Panc1 (cell line): ENCODE measurements around the gene CBL. TPM values are rescaled to one million over a fixed set of nuclear protein-coding genes. Genes with fewer than 3 reads are reported as not detected.
A peak's percentile ranks its signal among the peaks of the same experiment; 100 is the strongest.

ENCODE experiments used
- ATAC-seq: fragments of 200-7000 bp; cut with Tn5 transposase; 2 replicates; pipeline ENCODE4 v1.9.1; 2020; ENCODE audit warnings: mild to moderate bottlenecking, moderate library complexity
- BruUV-seq: library from RNA; stranded (reverse); fragments of 400-500 nt; replicated peaks from 2 replicates; lab custom pipeline; 2021; lab: Mats Ljungman, UMichigan
- CTCF ChIA-PET: fragments of 300-600 bp; sonication (Branson Sonifier 250); formaldehyde crosslinking; loops from one replicate; lab custom pipeline; 2022; ENCODE audit warnings: antibody characterized with exemption; lab: Charles Lee
- POLR2A ChIA-PET: fragments of 300-600 bp; sonication (Branson Sonifier 250); formaldehyde crosslinking; loops from one replicate; lab custom pipeline; 2022; ENCODE audit warnings: antibody characterized with exemption; lab: Charles Lee
- DNase-seq: peaks from one replicate; pipeline ENCODE4 v3.0.0-alpha.2; 2010; ENCODE audit warnings: low read depth, low spot score
- H3K27ac ChIP-seq: 2 replicates; pipeline ENCODE4 v1.5.1; 2011; ENCODE audit warnings: mild to moderate bottlenecking, low read length, inconsistent platforms
- H3K27me3 ChIP-seq: fragments of 200-500 bp; sonication (Bioruptor generic); 2 replicates; pipeline ENCODE4 v1.6.0; 2014; ENCODE audit warnings: low read length, inconsistent platforms; ENCODE audit not compliant: control insufficient read depth, insufficient read depth
- H3K36me3 ChIP-seq: fragments of 200-500 bp; sonication (Bioruptor generic); 2 replicates; pipeline ENCODE4 v1.5.1; 2014; ENCODE audit warnings: inconsistent platforms, mild to moderate bottlenecking, low read length, moderate library complexity; ENCODE audit not compliant: control insufficient read depth, insufficient read depth
- H3K4me1 ChIP-seq: 2 replicates; pipeline ENCODE4 v1.5.1; 2011; ENCODE audit warnings: inconsistent platforms, mild to moderate bottlenecking, low read length, moderate library complexity; ENCODE audit not compliant: control insufficient read depth, insufficient read depth
- H3K4me3 ChIP-seq, 2 experiments: 2 replicates each; pipeline ENCODE4 v1.5.1; 2011 to 2012; ENCODE audit warnings: low read depth in 2 of 2, low read length in 2 of 2, mild to moderate bottlenecking in 2 of 2, inconsistent platforms in 1 of 2, moderate library complexity in 1 of 2
- H3K9me3 ChIP-seq: fragments of 200-500 bp; sonication (Bioruptor generic); 2 replicates; pipeline ENCODE4 v1.5.1; 2014; ENCODE audit warnings: low read depth, mild to moderate bottlenecking, inconsistent platforms, low read length, moderate library complexity; ENCODE audit not compliant: control insufficient read depth, insufficient read depth
- CTCF ChIP-seq: fragments of 450-650 bp; IDR thresholded peaks from 2 replicates; pipeline ENCODE4 v1.5.1; 2017; ENCODE audit warnings: mild to moderate bottlenecking
- POLR2AphosphoS5 ChIP-seq: IDR thresholded peaks from 2 replicates; pipeline ENCODE4 v1.6.1; 2012; ENCODE audit warnings: mild to moderate bottlenecking, low read depth, low read length, moderate library complexity
- REST ChIP-seq, 2 experiments: IDR thresholded peaks; 2 replicates each; pipeline ENCODE4 v1.6.1; 2011 to 2012; ENCODE audit warnings: low read depth in 2 of 2, control low read depth in 1 of 2, low read length in 1 of 2, mild to moderate bottlenecking in 1 of 2, moderate library complexity in 1 of 2; ENCODE audit not compliant: insufficient read depth in 1 of 2
- SIN3A ChIP-seq: IDR thresholded peaks from 2 replicates; pipeline ENCODE4 v1.6.1; 2012; ENCODE audit warnings: low read depth, mild to moderate bottlenecking, low read length, moderate library complexity, borderline replicate concordance; ENCODE audit not compliant: insufficient read depth
- TCF7L2 ChIP-seq: IDR thresholded peaks from 2 replicates; pipeline ENCODE4 v1.6.1; 2011; ENCODE audit warnings: mild to moderate bottlenecking, low read depth, low read length, inconsistent platforms
- in situ Hi-C: cut with HindIII; loops from 2 replicates; pipeline ENCODE4 v1.10.0; 2016; ENCODE audit warnings: low sequenced_read_pairs, low pct_unique_long_range_greater_than_20kb
- intact Hi-C: fragments of 100-400 bp; cut with micrococcal nuclease; formaldehyde crosslinking; loops from one replicate; pipeline ENCODE4 v1.10.0; 2022; ENCODE audit not compliant: unreplicated experiment
- total RNA-seq: library from RNA; stranded (reverse); gene quantifications from one replicate; pipeline ENCODE4 v1.2.1, GENCODE V29; 2021; ENCODE audit not compliant: unreplicated experiment

The CBL gene
- total RNA-seq, 1 experiment from 2014 or later, result 69.9 TPM

GRCh38 chr11:119314726-119315125 lies 108.6 kb downstream of the CBL start:
- POLR2A ChIA-PET, result no interaction called here
- intact Hi-C loops, result no loop called here
- ATAC-seq, result no peak

DNA sequence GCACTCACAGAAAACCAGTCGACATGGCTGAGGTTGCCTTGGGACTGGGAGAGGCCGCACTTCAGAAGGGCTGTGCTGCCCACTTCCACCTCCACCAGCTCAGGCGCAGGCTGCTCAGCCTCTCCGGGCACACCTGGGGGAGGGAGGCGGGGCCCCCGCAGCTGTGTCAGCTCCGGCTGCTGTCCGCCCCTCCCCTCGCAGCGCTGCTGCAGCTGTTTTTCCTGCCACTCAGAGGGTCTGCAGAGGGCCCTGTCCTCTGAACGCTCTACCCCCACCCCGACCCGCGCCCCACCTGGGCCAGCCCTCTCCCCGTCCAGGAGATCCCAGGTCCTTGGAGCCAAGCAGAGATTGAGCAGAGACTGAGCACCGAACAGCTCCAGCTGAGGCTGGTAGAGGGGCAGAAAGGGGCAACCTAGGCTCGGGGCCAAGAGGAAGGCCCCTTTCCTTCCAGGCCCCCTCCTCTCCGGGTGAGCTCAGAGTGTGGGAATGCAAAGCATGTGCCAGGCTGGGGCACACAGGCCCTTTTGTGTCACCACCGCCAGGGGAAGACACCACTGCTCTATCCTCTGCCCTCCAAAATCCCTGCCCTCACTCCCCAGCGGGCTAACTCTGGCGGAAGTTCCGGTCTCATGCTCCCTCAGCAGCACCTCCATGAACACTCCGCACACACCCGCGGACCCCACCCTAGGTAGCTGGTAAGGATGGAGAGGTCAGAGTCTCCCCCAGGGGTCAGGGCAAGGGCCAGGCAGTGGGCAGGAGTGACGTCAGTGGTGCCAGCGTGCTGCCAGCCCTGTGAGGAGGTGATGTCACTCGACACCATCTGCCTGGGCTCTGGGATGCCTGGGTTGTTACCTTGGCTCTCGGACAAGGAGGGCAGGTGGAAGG lies 109.2 kb downstream of the CBL start:
- peaks cover 42% of the 10 kb centered on the region for H3K4me1 ChIP-seq
- peak; percentile 42 for ATAC-seq
- H3K4me3 ChIP-seq, result peak overlapping the region; percentile 47 to 62
- H3K27me3 ChIP-seq, result no peaks in the 10 kb centered on the region
- peak overlapping the region; percentile 40; the same call in 1 of the 2 replicates for H3K27ac ChIP-seq
- no peaks in the 10 kb centered on the region for H3K9me3 ChIP-seq
- intact Hi-C loops (no loop called here), in situ Hi-C loops (no loop called here)
- no TSS peak for BruUV-seq
- POLR2A ChIA-PET, result no interaction called here
- H3K36me3 ChIP-seq, result no peaks in the 10 kb centered on the region
- CTCF ChIA-PET, result interaction anchor here (0.6 kb wide), 1 partner anchor 424 kb away, joined by 5 read pairs; no protein-coding TSS in a partner anchor
- DNase-seq, result no peak
- TF ChIP-seq REST (IDR thresholded peaks at IDR 0.05; ENCODE audit: insufficient read depth in 1 of 2, low read depth in 2 of 2, low read length in 1 of 2), result no peak
- no peak for TF ChIP-seq CTCF
- no peak for TF ChIP-seq POLR2AphosphoS5
- no peak for TF ChIP-seq TCF7L2

More at GRCh38 chr11:119314726-119315125, 108.6 kb downstream of the CBL start:
- no peak for DNase-seq
- no peaks in the 10 kb centered on the region for H3K9me3 ChIP-seq
- no peak overlapping the region for H3K27ac ChIP-seq
- H3K27me3 ChIP-seq, result no peaks in the 10 kb centered on the region
- no peak overlapping the region for H3K4me3 ChIP-seq
- in situ Hi-C loops, result no loop called here
- peaks cover 38% of the 10 kb centered on the region for H3K4me1 ChIP-seq
- BruUV-seq, result no TSS peak
- H3K36me3 ChIP-seq, result no peaks in the 10 kb centered on the region
- no peak for TF ChIP-seq SIN3A
- TF ChIP-seq POLR2AphosphoS5, result no peak
- no peak for TF ChIP-seq TCF7L2
- no peak for TF ChIP-seq CTCF
- TF ChIP-seq REST (IDR thresholded peaks at IDR 0.05; ENCODE audit: insufficient read depth in 1 of 2, low read depth in 2 of 2, low read length in 1 of 2), result no peak
- CTCF ChIA-PET, result no interaction called here
